HepG2 (cell line): ENCODE results near the gene POLE3. TPM values are rescaled to one million over a fixed set of nuclear protein-coding genes. Genes with fewer than 3 reads are reported as not detected.
A peak's percentile ranks its signal among the peaks of the same experiment; 100 is the strongest.

Experiments used
- GRHL1 ChIP-seq: sonication (generic); formaldehyde crosslinking; conservative IDR thresholded peaks from 2 replicates; pipeline ENCODE4 v1.8.0; 2022; ENCODE audit warnings: missing genetic modification reagents
- HES4 ChIP-seq: sonication (generic); formaldehyde crosslinking; IDR thresholded peaks from 2 replicates; pipeline ENCODE4 v1.9.0; 2021; ENCODE audit warnings: mild to moderate bottlenecking, missing genetic modification reagents, borderline replicate concordance
- HNF4G ChIP-seq, 2 experiments: sonication (generic) in 1 of 2; formaldehyde crosslinking in 1 of 2; IDR thresholded peaks; 2 replicates each; pipeline versions ENCODE4 v1.4.0 to v1.6.1; 2011 to 2020; ENCODE audit warnings: borderline replicate concordance in 2 of 2, low read depth in 2 of 2, mild to moderate bottlenecking in 2 of 2, low read length in 1 of 2, missing genetic modification reagents in 1 of 2, moderate library complexity in 1 of 2
- KDM4B ChIP-seq: sonication (generic); formaldehyde crosslinking; IDR thresholded peaks from 2 replicates; pipeline ENCODE4 v1.4.0; 2020; ENCODE audit warnings: missing genetic modification reagents
- MAFK ChIP-seq, 2 experiments: IDR thresholded peaks in 1 of 2; conservative IDR thresholded peaks in 1 of 2; 2 replicates each; pipeline ENCODE4 v1.6.1; 2011; ENCODE audit warnings: improper control_type of control experiment in 2 of 2, low read length in 2 of 2
- MBNL3 ChIP-seq: fragments of 250-450 bp; sonication (Bioruptor Pico); conservative IDR thresholded peaks from 2 replicates; pipeline ENCODE4 v1.8.0; 2022; ENCODE audit warnings: mild to moderate bottlenecking, inconsistent platforms
- MIER2 ChIP-seq: IDR thresholded peaks from 2 replicates; pipeline ENCODE4 v1.6.1; 2016; ENCODE audit warnings: missing biosample characterization, missing genetic modification reagents
- RARG ChIP-seq: sonication (generic); formaldehyde crosslinking; IDR thresholded peaks from 2 replicates; pipeline ENCODE4 v1.4.0; 2020; ENCODE audit warnings: low read depth, mild to moderate bottlenecking, missing genetic modification reagents
- RFX3 ChIP-seq: IDR thresholded peaks from 2 replicates; pipeline ENCODE4 v1.6.1; 2016; ENCODE audit warnings: missing biosample characterization, missing genetic modification reagents
- ZGPAT ChIP-seq: IDR thresholded peaks from 2 replicates; pipeline ENCODE4 v1.6.1; 2016; ENCODE audit warnings: mild to moderate bottlenecking
- ZNF598 ChIP-seq: sonication (generic); formaldehyde crosslinking; IDR thresholded peaks from 2 replicates; pipeline ENCODE4 v1.5.1; 2020; ENCODE audit warnings: mild to moderate bottlenecking, missing genetic modification reagents, borderline replicate concordance
- ZNF773 ChIP-seq: sonication (generic); formaldehyde crosslinking; IDR thresholded peaks from 2 replicates; pipeline ENCODE4 v1.4.0; 2020; ENCODE audit warnings: missing genetic modification reagents, borderline replicate concordance
- polyA plus RNA-seq, 8 experiments: library from polyadenylated mRNA; depleted of rRNA in 3 of 8; stranded (reverse) in 7 of 8; unstranded in 1 of 8; fragments of >200 nt; fragmentation: Illumina TruSeq in 4 of 8; extraction: Trizol in 4 of 8; gene quantifications; 2 replicates each; pipeline versions ENCODE4 v1.2.1 to v1.2.3, GENCODE V29; 2011 to 2016; ENCODE audit warnings: low read depth in 4 of 8, missing spikeins in 1 of 8, mixed read lengths in 1 of 8; ENCODE audit not compliant: insufficient read depth in 1 of 8
- total RNA-seq, 5 experiments: library from RNA; depleted of rRNA; stranded (reverse); fragments of >200 nt; fragmentation: Illumina TruSeq; extraction: Trizol; gene quantifications; 2 replicates each; pipeline ENCODE4 v1.2.3, GENCODE V29; 2016; ENCODE audit warnings: low read depth in 1 of 5
- TF ChIP-seq, protein P1 (sequence below): sonication (generic); formaldehyde crosslinking; IDR thresholded peaks from 2 replicates; pipeline ENCODE4 v1.8.1; 2022; ENCODE audit warnings: mild to moderate bottlenecking, missing genetic modification reagents

The POLE3 gene
- total and polyA plus RNA-seq, 2 of the 13 experiments (the other 11 are each of a cell fraction or from before 2014, with no cell fraction given) = 36.0 to 77.2 TPM

DNA sequence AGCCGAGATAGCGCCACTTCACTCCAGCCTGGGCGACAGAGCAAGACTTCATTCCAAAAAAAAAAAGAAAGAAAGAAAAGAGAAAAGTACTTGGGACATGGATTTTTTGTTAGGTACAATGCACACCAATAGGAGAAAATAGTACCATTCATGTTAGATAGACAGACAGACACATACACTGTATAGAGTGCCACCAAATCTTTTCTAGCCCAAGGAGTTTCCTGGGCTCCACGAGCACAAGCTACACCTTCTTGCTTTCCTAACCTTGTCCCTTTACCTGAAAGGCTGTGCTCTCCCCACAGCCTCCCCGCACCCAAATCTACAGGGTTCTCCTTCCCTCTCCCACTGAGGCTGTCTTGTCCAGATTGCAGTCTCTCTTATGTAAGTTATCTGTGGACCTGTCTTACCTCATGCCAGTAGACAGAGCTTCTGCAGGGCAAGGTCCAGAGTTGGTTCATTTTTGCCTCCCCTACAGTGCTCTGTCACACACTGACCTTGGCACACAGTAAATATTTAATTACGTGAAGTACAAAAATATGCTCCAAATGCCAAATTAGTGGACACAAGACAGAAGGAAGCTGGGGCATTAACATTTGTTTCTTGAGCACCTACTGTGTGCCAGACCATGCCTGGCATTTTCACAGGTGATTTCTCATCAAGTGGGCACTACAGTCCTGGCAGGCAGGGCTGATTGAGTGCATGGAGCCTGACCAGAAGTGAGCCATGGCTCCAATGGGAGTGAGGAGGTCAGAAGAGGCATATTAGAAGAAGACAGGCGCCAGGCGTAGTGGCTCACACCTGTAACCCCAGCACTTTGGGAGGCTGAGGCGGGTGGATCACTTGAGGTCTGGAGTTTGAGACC is 15.2 kb downstream of the POLE3 start (continued):
- TF ChIP-seq HNF4G (IDR thresholded peaks at IDR 0.05; ENCODE audit: borderline replicate concordance, low read depth, low read length) (peak; percentile 89), HNF4G (CRISPR knock-in tag; IDR thresholded peaks at IDR 0.05; ENCODE audit: borderline replicate concordance, low read depth) (peak; percentile 88), MIER2 (CRISPR knock-in tag) (peak; percentile 26; the same call in 1 of the 2 replicates), RARG (CRISPR knock-in tag) (no peak), GRHL1 (CRISPR knock-in tag) (no peak), ZGPAT (CRISPR knock-in tag) (peak; percentile 87), ZNF598 (CRISPR knock-in tag) (no peak), KDM4B (CRISPR knock-in tag) (peak; percentile 9; the same call in 1 of the 2 replicates), HES4 (CRISPR knock-in tag) (no peak), MAFK (conservative IDR thresholded peaks at IDR 0.05 in 1 of 2, IDR thresholded peaks at IDR 0.05 in 1 of 2; ENCODE audit: low read length in 2 of 2) (no peak), MBNL3 (no peak), RFX3 (CRISPR knock-in tag) (no peak), ZNF773 (no peak)
- TF ChIP-seq, protein P1, sequence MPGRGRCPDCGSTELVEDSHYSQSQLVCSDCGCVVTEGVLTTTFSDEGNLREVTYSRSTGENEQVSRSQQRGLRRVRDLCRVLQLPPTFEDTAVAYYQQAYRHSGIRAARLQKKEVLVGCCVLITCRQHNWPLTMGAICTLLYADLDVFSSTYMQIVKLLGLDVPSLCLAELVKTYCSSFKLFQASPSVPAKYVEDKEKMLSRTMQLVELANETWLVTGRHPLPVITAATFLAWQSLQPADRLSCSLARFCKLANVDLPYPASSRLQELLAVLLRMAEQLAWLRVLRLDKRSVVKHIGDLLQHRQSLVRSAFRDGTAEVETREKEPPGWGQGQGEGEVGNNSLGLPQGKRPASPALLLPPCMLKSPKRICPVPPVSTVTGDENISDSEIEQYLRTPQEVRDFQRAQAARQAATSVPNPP (CRISPR knock-in tag) = no peak
